Astrocyte of the cerebellum (primary cell): ENCODE results near the gene DUOX1.

ENCODE experiments used
- DNase-seq: peaks from one replicate; pipeline ENCODE4 v3.0.0-alpha.2; 2011; ENCODE audit warnings: low read depth
- H3K4me3 ChIP-seq: 2 replicates; pipeline ENCODE4 v1.5.1; 2011; ENCODE audit warnings: mild to moderate bottlenecking, low read depth, low read length, moderate library complexity
- CTCF ChIP-seq: IDR thresholded peaks from 2 replicates; pipeline ENCODE4 v1.5.1; 2012; ENCODE audit warnings: low read length, low read depth, moderate library complexity, mild to moderate bottlenecking; ENCODE audit errors: missing control alignments
- in situ Hi-C: cut with HindIII; loops from 2 replicates; pipeline ENCODE4 v1.10.0; 2017; ENCODE audit warnings: low sequenced_read_pairs

Gene DUOX1

GRCh38 chr15:45180648-45181436, 51.0 kb downstream of the DUOX1 start:
- in situ Hi-C loops: no loop called here
- no peak for DNase-seq
- TF ChIP-seq CTCF: no peak
- no peak overlapping the region for H3K4me3 ChIP-seq

DNA sequence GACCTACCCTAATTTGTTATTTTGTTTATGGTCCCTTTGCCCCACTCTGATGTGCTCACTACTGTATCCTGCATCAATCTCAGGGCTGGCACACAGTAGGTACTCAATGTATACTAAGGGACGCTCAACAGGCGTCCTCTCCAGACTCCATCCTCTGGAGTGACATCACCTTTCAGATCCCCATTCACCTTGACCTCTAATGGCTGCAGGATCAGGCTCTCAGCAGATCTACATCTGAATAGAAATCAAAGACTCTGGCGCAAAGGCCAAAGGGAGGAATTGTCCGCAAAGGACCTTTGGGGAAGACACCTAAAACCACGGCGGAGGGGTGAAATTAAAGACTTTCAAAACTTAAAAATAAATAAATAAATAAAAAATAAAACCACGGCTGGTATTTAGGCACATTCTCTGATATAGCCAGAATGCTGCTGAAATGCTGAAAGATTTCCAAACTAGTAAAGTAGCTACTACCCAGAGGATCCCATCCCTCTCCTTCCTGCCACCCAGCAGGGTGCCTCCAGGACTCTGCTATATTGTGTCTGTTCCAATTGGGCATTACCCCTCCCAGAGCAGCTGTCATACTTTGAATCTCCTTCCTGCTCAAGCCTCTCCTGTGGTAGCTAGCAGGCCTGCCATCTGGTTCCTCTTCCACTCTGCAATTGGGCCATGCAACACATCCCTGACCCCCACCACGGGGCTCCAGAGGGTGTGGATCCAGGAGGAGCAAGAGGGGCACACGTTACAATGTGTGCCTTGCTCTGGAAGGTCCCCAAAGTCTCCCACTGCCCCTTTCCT, 51.9 kb downstream of the DUOX1 start:
- no peak for DNase-seq
- H3K4me3 ChIP-seq: no peak overlapping the region
- TF ChIP-seq CTCF: no peak
- in situ Hi-C loops: no loop called here

DNA sequence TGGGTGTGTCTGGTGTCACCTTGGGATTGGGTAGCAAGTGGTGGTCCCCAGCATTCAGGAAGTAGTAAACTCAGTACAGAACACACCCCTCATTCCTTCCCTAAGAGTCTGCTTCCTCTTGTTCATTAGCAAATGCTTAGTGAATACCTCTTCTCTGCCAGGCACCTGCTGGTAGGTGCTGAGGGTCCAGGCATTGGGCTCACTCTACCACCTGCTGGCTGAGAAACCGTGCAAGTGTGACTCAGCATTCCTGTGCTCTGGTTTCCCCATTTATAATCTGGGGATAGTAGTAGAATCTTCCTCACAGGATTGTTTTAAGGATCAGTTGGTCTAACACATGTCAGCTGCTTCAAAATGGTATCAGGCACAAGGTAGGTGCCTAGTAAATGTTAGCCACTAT, 53.2 kb downstream of the DUOX1 start:
- H3K4me3 ChIP-seq: no peak overlapping the region
- DNase-seq: no peak
- in situ Hi-C loops: no loop called here
- no peak for TF ChIP-seq CTCF

GRCh38 chr15:45183511-45183910, 53.7 kb downstream of the DUOX1 start:
- no peak overlapping the region for H3K4me3 ChIP-seq
- no peak for TF ChIP-seq CTCF
- no peak for DNase-seq
- in situ Hi-C loops: no loop called here

DNA sequence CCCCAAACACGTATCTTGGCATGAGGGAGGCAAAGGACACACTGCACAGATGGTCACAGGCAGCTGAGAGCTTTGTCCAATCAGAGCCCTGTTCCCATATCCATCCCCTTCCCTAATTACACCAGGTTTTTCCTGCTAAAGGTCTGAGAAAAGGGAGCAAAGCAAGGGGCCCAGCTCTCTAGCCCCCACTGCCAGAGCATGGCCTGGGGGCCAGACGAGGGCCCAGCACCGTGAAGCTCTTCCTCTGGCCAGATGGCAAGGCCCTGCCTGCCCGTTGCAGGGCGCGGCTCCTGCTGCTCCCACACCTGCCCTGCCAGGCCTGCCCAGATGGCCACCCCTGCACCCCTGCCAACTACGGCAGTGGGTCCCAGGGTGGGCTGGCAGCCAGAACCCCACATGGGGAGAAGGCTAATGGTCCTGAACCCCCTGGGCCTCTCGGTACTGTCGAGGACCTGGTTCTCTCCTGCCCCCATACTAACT, 54.8 kb downstream of the DUOX1 start:
- in situ Hi-C loops: no loop called here
- DNase-seq: no peak
- H3K4me3 ChIP-seq: no peak overlapping the region
- no peak for TF ChIP-seq CTCF

DNA sequence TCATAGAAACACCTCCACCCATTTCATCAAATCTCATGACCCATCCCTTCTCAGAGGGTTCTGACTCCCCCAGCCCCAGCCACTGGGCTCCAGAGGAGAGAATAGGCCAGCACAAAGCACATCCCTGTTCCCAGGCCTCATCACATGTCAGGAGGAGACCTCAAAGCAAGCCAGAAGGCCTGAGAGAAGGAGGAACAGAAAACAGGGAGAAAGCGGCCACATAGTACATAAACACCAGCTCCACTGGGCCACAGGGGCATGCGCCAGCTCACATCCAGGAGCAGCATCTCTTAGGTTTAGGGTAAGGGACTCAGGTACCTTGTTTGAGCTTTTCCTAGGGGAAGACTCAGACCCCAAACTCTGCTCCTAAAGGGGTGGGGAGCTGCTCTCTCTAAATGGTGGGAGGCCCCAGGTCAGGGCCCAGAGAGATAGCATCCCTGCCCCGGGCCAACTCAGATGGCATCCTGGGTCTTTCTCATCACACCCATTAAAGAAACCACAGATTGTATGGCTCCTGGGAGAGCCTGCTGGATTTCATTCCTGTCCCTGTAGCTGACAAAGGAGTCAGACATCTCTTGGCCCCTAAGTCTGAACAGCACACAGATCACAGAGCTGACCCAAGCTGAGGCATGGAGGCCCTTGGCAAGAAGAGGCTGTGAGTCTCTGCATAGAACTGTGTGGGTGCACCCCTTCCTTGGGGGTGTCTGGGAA, 55.4 kb downstream of the DUOX1 start:
- no peak for DNase-seq
- no peak for TF ChIP-seq CTCF
- in situ Hi-C loops: no loop called here
- H3K4me3 ChIP-seq: no peak overlapping the region
